C4-2B (cell line): ENCODE data around the gene DDX55.

Experiments used
- H3K27ac ChIP-seq: fragments of 450-650 bp; 2 replicates; pipeline ENCODE4 v1.5.1; 2017
- CTCF ChIP-seq: fragments of 450-650 bp; conservative IDR thresholded peaks from 2 replicates; pipeline ENCODE4 v1.5.1; 2017; ENCODE audit warnings: mild to moderate bottlenecking
- ZFX ChIP-seq: fragments of 450-650 bp; IDR thresholded peaks from 2 replicates; pipeline ENCODE4 v1.6.1; 2017

The DDX55 gene

GRCh38 chr12:123645380-123645779 lies 43.5 kb downstream of the DDX55 start:
- H3K27ac ChIP-seq = no peak overlapping the region
- TF ChIP-seq CTCF (no peak), ZFX (no peak)

DNA sequence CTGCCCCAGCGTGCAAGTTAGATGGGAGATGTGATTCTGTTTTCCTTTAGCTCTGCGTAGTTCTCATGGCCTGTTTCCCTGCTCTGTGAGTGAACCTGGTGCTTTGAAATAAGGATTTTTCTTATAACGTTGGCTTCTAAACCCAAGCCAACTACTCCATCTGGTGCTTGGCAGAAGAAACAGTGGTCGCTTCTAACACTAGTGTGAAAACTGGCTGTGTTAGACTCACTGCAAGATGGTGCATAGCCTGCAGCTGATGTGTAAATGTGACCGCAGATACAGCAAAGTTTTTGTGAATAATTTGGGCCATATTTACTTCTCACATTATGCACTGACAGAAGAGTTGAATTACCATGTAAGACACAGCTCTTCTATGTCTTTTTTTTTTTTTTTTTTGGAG lies 44.0 kb downstream of the DDX55 start:
- no peak overlapping the region for H3K27ac ChIP-seq
- TF ChIP-seq CTCF (no peak), ZFX (no peak)

- H3K27ac ChIP-seq = no peak overlapping the region
- TF ChIP-seq CTCF = no peak
- TF ChIP-seq ZFX = no peak
Observed at GRCh38 chr12:123648401-123648800, 46.5 kb downstream of the DDX55 start.

DNA sequence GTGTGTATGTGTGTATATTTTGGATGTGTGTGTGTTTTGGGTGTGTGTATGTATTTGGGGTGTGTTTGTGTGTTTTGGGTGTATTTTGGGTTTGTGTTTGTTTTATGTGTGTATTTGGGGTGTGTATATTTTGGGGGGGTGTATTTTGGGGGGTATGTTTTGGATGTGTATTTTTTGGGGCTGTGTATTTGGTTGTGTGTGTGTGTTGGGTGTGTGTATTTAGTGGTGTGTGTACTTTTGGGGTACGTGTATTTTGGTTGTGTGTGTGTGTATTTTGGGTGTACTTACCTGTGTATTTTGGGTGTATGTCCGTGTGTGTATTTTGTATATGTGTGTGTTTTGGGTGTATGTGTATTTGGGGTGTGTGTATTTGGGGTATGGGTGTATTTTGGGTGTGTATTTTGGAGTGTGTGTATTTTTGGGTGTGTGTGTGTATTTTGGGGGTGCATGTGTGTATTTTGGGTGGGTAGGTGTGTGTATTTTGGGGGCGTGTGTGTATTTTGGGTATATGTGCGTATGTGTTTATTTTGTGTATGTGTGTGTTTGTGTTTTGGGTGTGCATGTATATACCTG lies 52.3 kb downstream of the DDX55 start:
- TF ChIP-seq ZFX (no peak), CTCF (no peak)
- no peak overlapping the region for H3K27ac ChIP-seq

DNA sequence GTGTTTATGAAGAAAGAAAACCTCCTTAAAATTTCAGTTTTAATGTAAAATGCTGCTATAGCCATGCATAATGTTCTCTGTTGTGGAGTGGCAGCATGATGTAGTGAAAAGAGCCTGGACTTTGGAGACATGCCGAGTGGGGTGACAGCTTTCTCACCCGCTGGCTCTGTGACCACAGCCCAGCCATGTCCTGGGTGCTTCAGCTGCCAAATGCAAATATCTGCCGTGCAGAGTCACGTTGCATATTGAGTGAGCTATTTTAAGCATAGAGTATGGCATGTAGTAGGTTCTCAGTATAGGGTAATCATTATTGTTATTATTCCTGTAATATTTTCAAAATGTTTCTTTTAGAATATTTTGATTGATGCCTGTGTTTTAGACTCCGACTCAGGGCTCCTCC lies 53.5 kb downstream of the DDX55 start:
- no peak overlapping the region for H3K27ac ChIP-seq
- TF ChIP-seq CTCF = no peak
- no peak for TF ChIP-seq ZFX

GRCh38 chr12:123656392-123656791 lies 54.5 kb downstream of the DDX55 start:
- H3K27ac ChIP-seq = no peak overlapping the region
- no peak for TF ChIP-seq ZFX
- no peak for TF ChIP-seq CTCF

GRCh38 chr12:123657211-123657610 lies 55.3 kb downstream of the DDX55 start:
- TF ChIP-seq ZFX = no peak
- no peak for TF ChIP-seq CTCF
- H3K27ac ChIP-seq = no peak overlapping the region
